GM12873 (cell line): ENCODE results near the gene ZNF567.

Experiments
- CTCF ChIP-seq: IDR thresholded peaks from 2 replicates; pipeline ENCODE4 v1.5.1; 2012; ENCODE audit warnings: low read depth, mild to moderate bottlenecking, moderate library complexity, low read length, control low read depth; ENCODE audit not compliant: insufficient read depth; ENCODE audit errors: missing control alignments

ZNF567 gene

GRCh38 chr19:36687214-36688056, at the start of gene ZNF567:
ZNF567 (plus strand) TSS chr19:36687612; CDS start chr19:36694868, 7,256 bp downstream.
- no peak for TF ChIP-seq CTCF

GRCh38 chr19:36638862-36639510, 48.4 kb upstream of the ZNF567 start:
- TF ChIP-seq CTCF: no peak

- TF ChIP-seq CTCF: no peak
These were observed 40.7 kb upstream of the ZNF567 start for GRCh38 chr19:36646746-36647145.

GRCh38 chr19:36652958-36653357, 34.5 kb upstream of the ZNF567 start:
- no peak for TF ChIP-seq CTCF

- no peak for TF ChIP-seq CTCF
These were observed 21.6 kb upstream of the ZNF567 start for GRCh38 chr19:36665832-36666231.

- TF ChIP-seq CTCF: no peak
These were observed 18.8 kb upstream of the ZNF567 start for GRCh38 chr19:36668646-36669045.

- no peak for TF ChIP-seq CTCF
These were observed 15.0 kb upstream of the ZNF567 start for GRCh38 chr19:36672368-36672767.
